ENCODE data around the gene IGSF23.

The IGSF23 gene

GRCh38 chr19:44636439-44637389 is 23.4 kb downstream of the IGSF23 start:
- TF ChIP-seq CTCF (IDR thresholded peaks at IDR 0.05; ENCODE audit: low read depth, low read length), result no peak
- H3K4me3 ChIP-seq (ENCODE audit: low read depth, low read length), result no peak overlapping the region
- peaks cover 2% of the 10 kb centered on the region; the same call in 1 of the 2 replicates for H3K4me1 ChIP-seq
- H3K27me3 ChIP-seq, result no peaks in the 10 kb centered on the region
- DNase-seq, result no peak
- no peaks in the 10 kb centered on the region for H3K9me3 ChIP-seq
- H3K36me3 ChIP-seq, result no peaks in the 10 kb centered on the region

- Histone ChIP-seq H3K9me3 (no peaks in the 10 kb centered on the region), H3K27me3 (no peaks in the 10 kb centered on the region), H3K36me3 (no peaks in the 10 kb centered on the region), H3K4me3 (ENCODE audit: low read depth, low read length) (no peak overlapping the region), H3K4me1 (peaks cover 2% of the 10 kb centered on the region; the same call in 1 of the 2 replicates)
- DNase-seq, result no peak
- no peak for TF ChIP-seq CTCF (IDR thresholded peaks at IDR 0.05; ENCODE audit: low read depth, low read length)
Measured at GRCh38 chr19:44637390-44637764, 24.0 kb downstream of the IGSF23 start.

- no peak for DNase-seq
- Histone ChIP-seq H3K27me3 (no peaks in the 10 kb centered on the region), H3K4me1 (no peaks in the 10 kb centered on the region; the same call in 1 of the 2 replicates), H3K9me3 (no peaks in the 10 kb centered on the region), H3K36me3 (no peaks in the 10 kb centered on the region), H3K4me3 (ENCODE audit: low read depth, low read length) (no peak overlapping the region)
- no peak for TF ChIP-seq CTCF (IDR thresholded peaks at IDR 0.05; ENCODE audit: low read depth, low read length)
Measured at GRCh38 chr19:44640518-44640917, 27.2 kb downstream of the IGSF23 start.

- no peak for TF ChIP-seq CTCF (IDR thresholded peaks at IDR 0.05; ENCODE audit: low read depth, low read length)
- H3K36me3 ChIP-seq, result peaks cover 5% of the 10 kb centered on the region
- no peak for DNase-seq
- no peaks in the 10 kb centered on the region for H3K27me3 ChIP-seq
- H3K4me1 ChIP-seq, result no peaks in the 10 kb centered on the region; the same call in 1 of the 2 replicates
- H3K9me3 ChIP-seq, result no peaks in the 10 kb centered on the region
- no peak overlapping the region for H3K4me3 ChIP-seq (ENCODE audit: low read depth, low read length)
Measured at GRCh38 chr19:44641501-44642265, 28.3 kb downstream of the IGSF23 start.

- Histone ChIP-seq H3K4me1 (no peaks in the 10 kb centered on the region; the same call in 1 of the 2 replicates), H3K36me3 (peaks cover 9% of the 10 kb centered on the region)
- DNase-seq, result no peak
Measured at GRCh38 chr19:44642377-44642776, 29.0 kb downstream of the IGSF23 start.

More at GRCh38 chr19:44642377-44642776, 29.0 kb downstream of the IGSF23 start:
- TF ChIP-seq CTCF (IDR thresholded peaks at IDR 0.05; ENCODE audit: low read depth, low read length), result no peak
- H3K27me3 ChIP-seq, result no peaks in the 10 kb centered on the region
- H3K9me3 ChIP-seq, result no peaks in the 10 kb centered on the region
- H3K4me3 ChIP-seq (ENCODE audit: low read depth, low read length), result no peak overlapping the region
